Left kidney (tissue), 2 donors: ENCODE results near the gene NPHP4. TPM values are rescaled to one million over a fixed set of nuclear protein-coding genes. Genes with fewer than 3 reads are reported as not detected.
"Not testable (repeated sequence)": the region's sequence is repeated elsewhere in the genome, so short reads cannot be mapped to it uniquely, and the experiment has no call there.

Experiments
- DNase-seq: peaks from one replicate; pipeline ENCODE4 v3.0.0-alpha.2; 2013
- polyA plus RNA-seq: library from polyadenylated mRNA; unstranded; fragments of 120-200 nt; gene quantifications from one replicate; pipeline ENCODE4 v1.2.1, GENCODE V29; 2013; ENCODE audit not compliant: insufficient read length

The NPHP4 gene
- polyA plus RNA-seq, 1 donor, result 12.9 TPM

DNA sequence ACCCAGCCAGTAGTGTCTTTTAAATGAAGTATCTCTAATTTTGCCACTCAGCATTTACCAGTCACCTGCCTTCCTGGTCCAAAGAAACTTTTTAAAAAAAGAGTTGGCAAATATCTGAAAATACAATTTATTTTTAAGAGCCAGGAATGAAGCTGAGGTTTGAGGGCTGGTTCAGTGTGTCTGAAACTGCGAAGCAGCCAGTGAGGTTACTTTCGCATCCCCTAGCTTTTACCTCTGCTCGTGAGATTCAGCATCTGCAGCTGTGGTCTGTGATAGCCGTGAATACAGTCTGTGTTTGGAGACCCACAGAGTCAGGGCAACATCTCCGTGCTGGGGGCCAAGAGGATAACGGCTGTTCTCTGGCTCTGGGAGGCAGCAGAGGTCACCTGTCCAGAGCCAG lies 32.2 kb upstream of the NPHP4 start:
- no peak for DNase-seq

- DNase-seq, result no peak
Observed at GRCh38 chr1:6023346-6023745, 31.1 kb upstream of the NPHP4 start.

DNA sequence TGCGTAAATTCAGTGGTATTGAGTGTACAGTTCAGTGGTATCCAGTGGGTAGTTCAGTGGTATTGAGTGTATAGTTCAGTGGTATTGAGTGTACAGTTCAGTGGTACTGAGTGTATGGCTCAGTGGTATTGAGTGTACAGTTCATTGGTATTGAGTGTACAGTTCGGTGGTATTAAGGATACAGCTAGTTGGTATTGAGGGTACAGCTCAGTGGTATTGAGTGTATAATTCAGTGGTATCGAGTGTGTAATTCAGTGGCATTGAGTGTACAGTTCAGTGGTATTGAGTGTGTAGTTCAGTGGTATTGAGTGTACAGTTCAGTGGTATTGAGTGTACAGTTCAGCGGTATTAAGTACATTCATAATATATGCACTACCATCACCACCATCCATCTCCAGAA lies 30.0 kb upstream of the NPHP4 start:
- DNase-seq, result no peak

GRCh38 chr1:6019166-6019845 lies 27.1 kb upstream of the NPHP4 start:
- DNase-seq, result no peak

DNA sequence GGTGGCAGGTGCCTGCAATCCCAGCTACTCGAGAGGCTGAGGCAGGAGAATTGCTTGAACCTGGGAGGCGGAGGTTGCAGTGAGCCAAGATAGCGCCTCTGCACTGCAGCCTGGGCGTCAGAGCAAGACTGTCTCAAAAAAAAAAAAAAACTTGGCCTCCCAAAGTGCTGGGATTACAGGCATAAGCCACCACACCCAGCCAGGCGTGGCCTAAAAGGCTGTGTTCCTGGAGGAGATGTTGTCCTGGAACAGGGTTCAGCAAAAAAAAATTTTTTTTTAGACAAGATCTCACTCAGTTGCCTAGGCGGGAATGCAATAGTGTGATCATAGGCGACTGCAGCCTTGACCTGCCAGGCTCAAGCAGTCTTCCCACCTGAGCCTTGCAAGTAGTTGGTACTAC lies 25.4 kb upstream of the NPHP4 start:
- not testable (repeated sequence) for DNase-seq

DNA sequence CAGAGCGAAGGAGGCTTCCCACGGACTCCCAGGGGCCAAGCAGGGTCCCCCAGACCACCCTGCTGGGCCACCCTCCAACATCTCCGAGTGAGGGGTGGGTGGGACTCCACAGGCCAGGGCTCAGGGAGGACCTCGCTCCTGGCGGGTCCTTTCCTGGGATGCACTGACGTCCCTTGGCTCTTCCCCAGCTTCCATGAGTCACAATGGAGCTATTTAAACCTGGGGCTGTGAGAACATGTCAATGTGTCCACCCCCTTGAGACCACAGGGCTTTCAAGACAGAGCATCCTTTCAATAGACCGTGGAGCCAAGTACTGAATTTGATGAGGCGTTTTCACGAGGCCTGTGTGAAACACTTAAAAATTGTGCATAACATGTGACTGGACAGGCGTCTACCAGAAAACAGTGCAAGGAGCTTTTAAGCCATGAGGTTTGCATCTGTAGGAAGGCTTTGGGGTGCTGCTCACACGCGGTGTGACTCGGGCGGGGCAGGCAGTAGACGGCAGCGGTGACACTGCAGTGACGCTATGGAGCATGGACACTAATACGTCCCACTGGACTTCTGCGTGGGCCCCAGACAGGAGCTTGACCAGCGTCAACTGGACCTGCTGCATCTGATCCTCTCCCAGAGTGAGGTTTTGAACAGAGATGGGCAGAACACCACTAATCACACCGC lies 24.1 kb upstream of the NPHP4 start:
- DNase-seq, result no peak

GRCh38 chr1:6014130-6014999 lies 22.1 kb upstream of the NPHP4 start:
- no peak for DNase-seq

GRCh38 chr1:6013491-6013890 lies 21.3 kb upstream of the NPHP4 start:
- no peak for DNase-seq

DNA sequence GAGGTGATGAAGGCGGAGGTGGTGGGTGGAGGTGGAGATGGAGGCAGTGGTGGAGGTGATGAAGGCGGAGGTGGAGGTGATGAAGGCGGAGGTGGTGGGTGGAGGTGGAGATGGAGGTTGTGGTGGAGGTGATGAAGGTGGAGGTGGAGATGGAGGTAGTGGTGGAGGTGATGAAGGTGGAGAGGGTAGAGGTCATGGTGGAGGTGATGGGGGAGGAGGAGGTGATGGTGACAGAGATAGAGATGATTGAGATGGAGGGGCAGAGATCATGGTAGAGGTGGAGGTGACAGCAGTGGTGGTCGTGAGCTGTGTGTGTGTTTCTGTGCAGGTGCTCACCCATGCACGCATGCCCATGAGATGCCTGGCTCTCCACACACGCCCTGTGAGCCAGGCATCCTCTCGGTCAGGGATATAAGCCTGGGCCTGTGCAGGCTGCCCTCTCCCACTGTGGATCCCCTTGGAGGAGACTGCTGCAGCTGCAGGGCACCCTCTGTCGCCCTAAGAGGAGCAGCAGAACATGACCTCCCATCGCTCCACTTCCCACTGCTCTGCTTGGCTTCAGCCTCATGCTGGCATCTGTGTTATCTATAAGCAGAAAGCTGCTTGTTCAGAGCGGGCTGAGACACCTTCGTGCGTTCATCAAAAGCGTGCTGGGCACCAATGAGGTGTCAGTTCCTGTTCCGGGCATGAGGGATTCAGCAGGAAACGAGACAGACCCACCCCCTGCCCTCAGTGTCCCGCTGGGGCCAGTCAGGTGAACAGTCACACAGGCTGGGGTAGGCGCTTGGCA lies 20.5 kb upstream of the NPHP4 start:
- no peak for DNase-seq

DNA sequence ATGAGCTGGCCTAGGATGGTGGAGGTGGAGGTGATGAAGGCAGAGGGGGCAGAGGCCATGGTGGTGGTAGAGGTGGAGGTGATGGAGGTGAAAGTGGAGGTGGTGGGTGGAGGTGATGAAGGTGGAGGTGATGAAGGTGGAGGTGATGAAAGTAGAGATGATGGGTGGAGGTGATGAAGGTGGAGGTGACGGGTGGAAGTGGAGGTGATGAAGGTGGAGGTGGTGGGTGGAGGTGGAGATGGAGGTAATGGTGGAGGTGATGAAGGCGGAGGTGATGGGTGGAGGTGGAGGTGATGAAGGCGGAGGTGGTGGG lies 19.7 kb upstream of the NPHP4 start:
- no peak for DNase-seq

DNA sequence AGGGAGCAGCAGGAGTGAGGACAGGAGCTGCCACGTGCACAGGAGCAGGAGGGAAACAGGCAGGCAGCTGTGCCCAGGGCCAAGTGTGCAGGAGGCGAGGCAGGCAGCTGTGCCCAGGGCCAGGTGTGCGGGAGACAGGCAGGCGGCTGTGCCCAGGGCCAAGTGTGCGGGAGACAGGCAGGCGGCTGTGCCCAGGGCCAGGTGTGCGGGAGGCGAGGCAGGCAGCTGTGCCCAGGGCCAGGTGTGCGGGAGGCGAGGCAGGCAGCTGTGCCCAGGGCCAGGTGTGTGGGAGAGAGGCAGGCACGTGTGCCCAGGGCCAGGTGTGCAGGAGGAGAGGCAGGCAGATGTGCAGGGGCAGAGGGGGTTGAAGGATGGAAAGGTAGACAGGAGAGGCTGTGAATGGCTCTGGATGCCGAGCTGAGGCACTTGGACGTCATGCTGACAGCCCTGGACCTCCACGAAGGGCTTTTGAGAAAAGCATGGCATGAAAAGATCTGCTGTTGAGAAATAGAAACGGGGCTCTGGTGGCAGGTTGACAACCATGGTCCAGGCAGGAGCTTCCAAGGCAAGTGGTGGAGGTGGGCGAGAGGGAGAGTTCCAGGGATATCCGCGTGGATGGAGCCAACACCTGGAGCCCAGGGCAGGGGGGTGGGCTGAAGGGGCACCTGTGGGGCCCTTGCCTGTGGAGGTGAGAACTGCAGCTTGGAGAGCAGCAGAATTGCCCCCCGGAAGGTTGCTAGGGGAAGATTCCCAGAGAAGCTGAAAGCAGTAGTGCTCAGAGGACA lies 19.1 kb upstream of the NPHP4 start:
- no peak for DNase-seq

- DNase-seq, result no peak
Observed at GRCh38 chr1:6010554-6010953, 18.3 kb upstream of the NPHP4 start.

DNA sequence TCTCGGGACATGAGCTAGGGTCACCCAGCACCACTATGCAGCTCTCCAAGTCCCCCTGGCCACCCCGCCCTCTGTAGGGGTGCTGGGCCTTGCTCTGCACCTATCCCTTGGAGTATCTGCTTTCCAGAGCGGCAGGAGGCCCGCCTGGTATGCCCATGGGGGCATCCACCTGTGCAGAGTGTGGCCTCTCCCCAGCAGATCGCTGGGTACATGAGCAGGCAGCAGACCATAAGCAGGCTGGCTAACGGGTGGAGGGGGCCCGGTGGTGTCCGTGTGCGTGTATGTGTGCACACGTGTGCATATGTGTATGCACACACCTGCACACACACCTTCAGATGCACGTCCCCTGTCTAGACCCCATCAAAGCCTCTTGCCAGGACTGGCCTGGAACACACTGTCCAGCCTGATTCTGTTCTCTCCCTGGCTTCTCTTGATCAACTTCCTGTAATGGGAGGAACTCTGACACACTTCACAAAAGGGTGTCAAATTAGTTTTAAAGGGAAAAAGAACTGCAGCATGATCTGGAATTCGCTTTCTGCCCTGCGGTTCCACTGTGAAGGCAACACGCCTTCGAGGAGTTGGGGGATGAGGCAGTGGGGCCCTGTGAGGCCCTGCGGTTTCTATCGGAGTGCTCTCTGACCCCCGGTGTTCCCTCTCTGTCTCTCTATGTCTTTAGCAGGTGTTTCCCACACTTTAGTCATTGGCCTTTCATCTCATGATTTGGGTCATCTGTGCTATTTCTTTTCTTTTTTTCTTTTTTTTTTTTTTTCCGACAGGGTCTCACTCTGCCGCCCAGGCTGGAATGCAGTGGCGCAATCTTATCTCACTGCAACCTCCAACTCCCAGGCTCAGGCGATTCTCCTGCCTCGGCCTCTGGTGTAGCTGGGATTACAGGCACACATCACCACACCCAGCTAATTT lies 17.2 kb upstream of the NPHP4 start:
- DNase-seq, result no peak

- no peak for DNase-seq
Observed at GRCh38 chr1:6008696-6009095, 16.5 kb upstream of the NPHP4 start.

DNA sequence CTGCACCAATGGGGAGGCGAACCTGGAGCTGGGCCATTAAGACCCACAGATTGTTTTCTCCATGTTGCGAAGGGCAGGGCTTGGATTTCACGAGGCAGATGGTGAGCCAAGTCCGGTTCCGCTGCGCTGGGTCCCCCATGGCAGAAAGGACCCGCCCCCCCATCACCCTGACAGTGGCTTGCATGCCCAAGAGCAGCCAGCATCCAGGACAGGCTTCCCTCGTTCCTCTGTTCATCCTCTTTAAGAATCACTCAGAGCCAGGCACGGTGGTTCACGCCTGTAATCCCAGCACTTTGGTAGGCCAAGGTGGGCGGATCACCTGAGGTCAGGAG lies 15.8 kb upstream of the NPHP4 start:
- no peak for DNase-seq

DNA sequence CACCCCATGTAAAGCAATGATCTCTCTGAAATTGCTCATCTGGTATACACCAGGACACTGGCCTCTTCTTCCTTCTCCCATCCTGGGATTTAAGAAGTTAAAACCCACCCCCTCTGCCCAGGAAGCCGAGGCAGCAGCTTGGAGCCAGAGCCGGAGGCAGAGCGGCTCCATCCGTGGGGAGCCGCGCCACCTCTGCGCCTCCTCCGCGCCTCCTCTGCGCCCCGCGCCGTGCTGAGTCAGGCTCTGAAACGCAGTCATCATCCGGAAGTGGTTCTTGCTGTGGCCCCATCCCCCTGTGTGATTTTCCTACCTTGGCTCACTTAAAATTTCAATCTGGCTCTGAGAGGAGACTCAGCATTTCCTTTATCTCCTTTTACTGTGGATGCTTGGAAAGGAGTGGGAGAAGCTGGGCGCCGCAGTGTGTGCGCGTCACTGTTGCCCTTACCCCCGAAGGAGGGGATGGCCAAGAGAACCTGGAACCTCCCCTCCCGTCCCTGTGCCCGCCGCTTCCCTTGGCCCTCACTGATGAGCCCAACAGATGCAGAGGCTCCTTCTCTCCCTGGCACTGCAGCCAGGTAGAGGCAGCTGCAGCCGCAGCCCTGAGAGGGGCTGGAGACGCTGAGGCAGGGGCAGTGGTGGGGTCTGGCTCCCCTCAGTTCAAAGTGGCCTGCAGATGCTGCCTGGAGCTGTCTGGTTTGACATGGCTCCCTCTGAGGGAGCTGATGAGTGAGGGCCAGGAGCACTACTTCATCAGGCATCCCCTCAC lies 15.3 kb upstream of the NPHP4 start:
- DNase-seq, result no peak

- no peak for DNase-seq
Observed at GRCh38 chr1:6006882-6007281, 14.7 kb upstream of the NPHP4 start.

DNA sequence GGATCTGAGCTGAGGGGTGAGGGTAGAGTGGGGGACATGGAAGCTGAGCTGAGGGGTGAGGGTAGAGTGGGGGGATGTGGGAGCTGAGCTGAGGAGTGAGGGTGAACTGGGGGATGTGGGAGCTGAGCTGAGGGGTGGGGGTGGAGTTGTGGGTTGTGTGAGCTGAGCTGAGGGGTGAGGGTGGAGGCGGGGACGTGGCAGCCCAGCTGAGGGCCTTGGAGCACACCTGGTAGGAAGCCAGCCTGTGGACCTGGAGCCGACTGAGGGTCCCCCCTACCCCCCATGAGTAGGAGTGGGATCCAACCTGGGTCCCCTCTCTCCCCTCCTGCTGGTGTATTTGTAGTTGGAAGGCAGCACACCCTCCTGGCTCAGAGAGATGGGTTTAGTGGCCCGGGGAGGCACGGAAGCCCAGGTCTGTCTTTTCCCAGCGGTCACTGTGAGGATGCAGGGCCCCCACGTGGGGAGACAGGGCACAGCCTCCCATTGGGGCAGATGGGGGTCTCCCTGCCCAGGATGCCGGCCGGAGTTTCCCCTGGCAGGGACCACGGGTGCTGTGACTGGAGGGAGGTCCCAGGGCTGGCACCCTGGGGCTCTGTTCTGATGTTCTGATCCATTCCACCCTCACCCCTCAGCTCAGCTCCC lies 13.2 kb upstream of the NPHP4 start:
- no peak for DNase-seq

- DNase-seq, result no peak
Observed at GRCh38 chr1:6004412-6005123, 12.3 kb upstream of the NPHP4 start.
